CD1c-positive myeloid dendritic cell (primary cell): ENCODE data around the gene GFPT2.

ENCODE experiments used
- DNase-seq: peaks from one replicate; pipeline ENCODE4 v3.0.0-alpha.2; 2016; ENCODE audit errors: extremely low spot score

GFPT2 gene

GRCh38 chr5:180283026-180283615 lies 70.0 kb downstream of the GFPT2 start:
- no peak for DNase-seq

- no peak for DNase-seq
Observed at GRCh38 chr5:180282281-180282680, 70.9 kb downstream of the GFPT2 start.

- DNase-seq: no peak
Observed at GRCh38 chr5:180281706-180282105, 71.4 kb downstream of the GFPT2 start.

- no peak for DNase-seq
Observed at GRCh38 chr5:180274695-180275094, 78.4 kb downstream of the GFPT2 start.

GRCh38 chr5:180271221-180271620 lies 81.9 kb downstream of the GFPT2 start:
- peak; percentile 50 for DNase-seq

- DNase-seq: no peak
Observed at GRCh38 chr5:180259260-180259611, 93.9 kb downstream of the GFPT2 start.

GRCh38 chr5:180253036-180253824 lies 99.9 kb downstream of the GFPT2 start:
- no peak for DNase-seq

GRCh38 chr5:180251887-180252286 lies 101.2 kb downstream of the GFPT2 start:
- DNase-seq: no peak

GRCh38 chr5:180251141-180251540 lies 102.0 kb downstream of the GFPT2 start:
- DNase-seq: no peak
